Pancreas (tissue), 10 donors: ENCODE results near the gene IST1. TPM values are rescaled to one million over a fixed set of nuclear protein-coding genes. Genes with fewer than 3 reads are reported as not detected.

ENCODE experiments used
- ATAC-seq, 4 donors: fragments of 200-7000 bp; cut with Tn5 transposase; one replicate each; pipeline versions ENCODE4 v1.8.0 to v1.9.1; 2020; ENCODE audit warnings: mild to moderate bottlenecking in 4 of 4, moderate library complexity in 4 of 4
- DNase-seq, 6 donors: peaks; one replicate each; pipeline ENCODE4 v3.0.0-alpha.2; 2020
- FAIRE-seq: peaks from 2 replicates; lab custom pipeline; 2012; peaks lifted over from hg19 to GRCh38; lab: Jason Lieb, UNC
- H3K27ac ChIP-seq, 4 donors: fragments of 200-600 bp; sonication (generic); 1 replicate in 3 of 4; 2 replicates in 1 of 4; pipeline versions ENCODE4 v1.5.0 to v1.8.0; 2020
- H3K27me3 ChIP-seq, 4 donors: fragments of 200-600 bp; one replicate each; pipeline ENCODE4 v1.8.0; 2021
- H3K36me3 ChIP-seq, 3 donors: fragments of 200-600 bp; sonication (generic) in 1 of 3; one replicate each; pipeline versions ENCODE4 v1.5.0 to v1.8.0; 2020 to 2021
- H3K4me1 ChIP-seq, 3 donors: fragments of 200-600 bp; one replicate each; pipeline ENCODE4 v1.8.0; 2021
- H3K4me3 ChIP-seq, 4 donors: fragments of 200-600 bp; sonication (generic) in 2 of 4; one replicate each; pipeline versions ENCODE4 v1.5.0 to v1.8.0; 2020 to 2021
- H3K9me3 ChIP-seq, 4 donors: fragments of 200-600 bp; one replicate each; pipeline ENCODE4 v1.8.0; 2021
- CTCF ChIP-seq, 4 donors: fragments of 200-600 bp; sonication (generic) in 3 of 4; IDR thresholded peaks; one replicate each; pipeline versions ENCODE4 v1.5.0 to v1.8.0; 2021; ENCODE audit warnings: antibody characterized with exemption in 4 of 4
- WGBS, 2 donors: extraction: QIAGEN DNeasy Blood & Tissue Kit; methylation state at CpG; one replicate each; pipeline ENCODE4 v1.1.7; 2013; 5-methylcytosine and 5-hydroxymethylcytosine counted together
- intact Hi-C, 3 donors: fragments of 100-400 bp; cut with DNase I; formaldehyde crosslinking; loops; one replicate each; pipeline versions ENCODE4 v1.11.1 to v1.14.2; 2022
- polyA plus RNA-seq, 2 donors: library from polyadenylated mRNA; stranded (reverse); fragments of 200-250 nt; gene quantifications; one replicate each; pipeline ENCODE4 v1.2.3, GENCODE V29; 2013
- total RNA-seq, 6 donors: library from RNA; stranded (reverse); fragmentation: NEBNext Ultra II Directional in 4 of 6; extraction: Animal tissue kit (Norgen Biotek cat#: 25700) in 4 of 6; gene quantifications; one replicate each; pipeline versions ENCODE4 v1.2.1 to v1.2.4, GENCODE V29; 2021 to 2023
- donor health status: healthy with polysubstance abuse.
- donor health status: DM: no; HTN: no; CAD: no; lungs with moderate emphysema.
- donor health status: DM: no; HTN: no; CAD: no.
- donor health status: control.
- donor health status: control.
- donor health status: Bipolar disorder and iron deficiency.
- donor health status: DM: yes; HTN: yes; CAD: no.
- donor health status: DM: no; HTN: no; CAD: no.
- donor health status: DM: no; HTN: no; CAD: no.
- donor health status: DM: yes; HTN: yes; CAD: no.

IST1 gene
- total and polyA plus RNA-seq, 8 donors = 56.1 to 121 (median 69.4) TPM

- intact Hi-C loops = no loop called here
- 81 to 84% methylated on average over 4 of the region's 4 CpGs for WGBS, 2 donors
- Histone ChIP-seq H3K4me3 (no peak overlapping the region), H3K9me3 (no peaks in the 10 kb centered on the region), H3K27ac (no peak overlapping the region), H3K27me3 (no peaks in the 10 kb centered on the region), H3K4me1 (peaks cover 5 to 9% (median 8%) of the 10 kb centered on the region in 3 donors), H3K36me3 (peaks cover 0 to 18% (median 7%) of the 10 kb centered on the region in 3 donors)
- no peak for ATAC-seq
- no peak for DNase-seq
- no peak for FAIRE-seq
- no peak for TF ChIP-seq CTCF (IDR thresholded peaks at IDR 0.05)
Observed at GRCh38 chr16:71854369-71854948, 40.9 kb upstream of the IST1 start.

GRCh38 chr16:71855937-71856662 is 39.2 kb upstream of the IST1 start:
- intact Hi-C loops = no loop called here
- 87 to 92% methylated on average over 5 of the region's 5 CpGs for WGBS, 2 donors

GRCh38 chr16:71859762-71860521 is 35.4 kb upstream of the IST1 start:
- TF ChIP-seq CTCF (IDR thresholded peaks at IDR 0.05) = no peak
- intact Hi-C loops = no loop called here
- WGBS, 2 donors = 94 to 95% methylated on average over 32 of the region's 32 CpGs
- H3K4me3 ChIP-seq = no peak overlapping the region
- H3K27me3 ChIP-seq = no peaks in the 10 kb centered on the region
- DNase-seq (no peak), ATAC-seq (no peak), FAIRE-seq (no peak)
- peaks cover 3 to 9% (median 5%) of the 10 kb centered on the region in 3 donors for H3K4me1 ChIP-seq
- H3K27ac ChIP-seq = peak overlapping the region in 1 of 4 donors; percentile 31
- H3K9me3 ChIP-seq = no peaks in the 10 kb centered on the region
- H3K36me3 ChIP-seq = peaks cover 0 to 7% (median 0%) of the 10 kb centered on the region in 3 donors

More at GRCh38 chr16:71855937-71856662, 39.2 kb upstream of the IST1 start:
- Histone ChIP-seq H3K27ac (no peak overlapping the region), H3K4me1 (peaks cover 5 to 9% (median 8%) of the 10 kb centered on the region in 3 donors), H3K4me3 (no peak overlapping the region), H3K9me3 (no peaks in the 10 kb centered on the region), H3K27me3 (no peaks in the 10 kb centered on the region), H3K36me3 (peaks cover 0 to 15% (median 7%) of the 10 kb centered on the region in 3 donors)
- no peak for DNase-seq
- no peak for ATAC-seq
- TF ChIP-seq CTCF (IDR thresholded peaks at IDR 0.05) = no peak
- no peak for FAIRE-seq

GRCh38 chr16:71863995-71864394 is 31.3 kb upstream of the IST1 start:
- Histone ChIP-seq H3K27ac (no peak overlapping the region), H3K9me3 (no peaks in the 10 kb centered on the region), H3K27me3 (no peaks in the 10 kb centered on the region), H3K36me3 (peaks cover 0 to 7% (median 0%) of the 10 kb centered on the region in 3 donors), H3K4me3 (no peak overlapping the region), H3K4me1 (peaks cover 1 to 3% (median 3%) of the 10 kb centered on the region in 3 donors)
- 95 to 96% methylated on average over 5 of the region's 5 CpGs for WGBS, 2 donors
- ATAC-seq (no peak), DNase-seq (no peak), FAIRE-seq (no peak)
- no peak for TF ChIP-seq CTCF (IDR thresholded peaks at IDR 0.05)
- intact Hi-C loops = no loop called here
